Measurements from ENCODE around the gene TIE1.

DNA sequence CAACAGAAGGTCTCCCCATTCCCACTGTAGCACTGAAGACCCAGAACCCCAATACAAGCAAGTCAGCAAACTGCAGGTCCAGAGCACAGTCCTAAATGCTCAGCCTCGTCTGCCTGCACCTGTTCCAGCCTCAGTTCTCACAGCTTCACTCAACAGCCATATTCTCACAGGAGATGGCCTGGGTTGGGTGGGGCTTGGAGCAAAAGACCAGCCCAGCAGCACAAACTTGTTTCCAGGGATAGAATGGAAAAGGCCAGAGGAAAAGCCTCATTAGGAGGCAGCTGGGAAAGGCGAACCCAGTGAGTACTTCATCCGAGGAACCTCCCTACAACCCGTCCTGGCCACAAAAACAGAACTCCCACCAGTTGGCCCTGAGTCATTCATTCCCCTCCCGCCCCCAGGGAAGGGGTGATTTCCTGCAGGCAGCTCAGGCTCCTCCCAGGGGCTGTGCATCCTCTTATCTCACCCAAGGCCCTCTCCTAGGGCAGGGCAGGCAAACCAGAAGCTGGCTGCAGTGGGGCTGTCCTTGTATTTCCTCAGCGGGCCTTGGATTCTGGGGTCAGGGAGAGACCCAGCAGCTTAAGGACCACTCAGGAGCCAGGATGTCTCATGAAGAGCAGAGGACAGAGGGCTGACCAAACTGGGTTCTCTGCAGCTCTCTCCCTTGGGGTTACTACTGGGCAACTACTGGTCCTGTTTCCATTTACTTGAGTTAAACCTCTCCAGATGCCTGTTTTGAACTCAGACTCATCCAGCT is 29.4 kb downstream of the TIE1 start:
- TF ChIP-seq, protein P1, sequence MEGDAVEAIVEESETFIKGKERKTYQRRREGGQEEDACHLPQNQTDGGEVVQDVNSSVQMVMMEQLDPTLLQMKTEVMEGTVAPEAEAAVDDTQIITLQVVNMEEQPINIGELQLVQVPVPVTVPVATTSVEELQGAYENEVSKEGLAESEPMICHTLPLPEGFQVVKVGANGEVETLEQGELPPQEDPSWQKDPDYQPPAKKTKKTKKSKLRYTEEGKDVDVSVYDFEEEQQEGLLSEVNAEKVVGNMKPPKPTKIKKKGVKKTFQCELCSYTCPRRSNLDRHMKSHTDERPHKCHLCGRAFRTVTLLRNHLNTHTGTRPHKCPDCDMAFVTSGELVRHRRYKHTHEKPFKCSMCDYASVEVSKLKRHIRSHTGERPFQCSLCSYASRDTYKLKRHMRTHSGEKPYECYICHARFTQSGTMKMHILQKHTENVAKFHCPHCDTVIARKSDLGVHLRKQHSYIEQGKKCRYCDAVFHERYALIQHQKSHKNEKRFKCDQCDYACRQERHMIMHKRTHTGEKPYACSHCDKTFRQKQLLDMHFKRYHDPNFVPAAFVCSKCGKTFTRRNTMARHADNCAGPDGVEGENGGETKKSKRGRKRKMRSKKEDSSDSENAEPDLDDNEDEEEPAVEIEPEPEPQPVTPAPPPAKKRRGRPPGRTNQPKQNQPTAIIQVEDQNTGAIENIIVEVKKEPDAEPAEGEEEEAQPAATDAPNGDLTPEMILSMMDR (IDR thresholded peaks at IDR 0.05), result no peak
- TF ChIP-seq POLR2A (IDR thresholded peaks at IDR 0.05), result no peak
